Liver (tissue), 9 donors: ENCODE measurements around the gene EHMT1. TPM values are rescaled to one million over a fixed set of nuclear protein-coding genes. Genes with fewer than 3 reads are reported as not detected.

Source experiments
- DNase-seq: peaks from one replicate; pipeline ENCODE4 v3.0.0-alpha.2; 2017; ENCODE audit warnings: low spot score
- H3K27ac ChIP-seq, 2 donors: one replicate each; pipeline ENCODE4 v1.7.0; 2013; ENCODE audit warnings: inconsistent platforms in 2 of 2, low read length in 2 of 2, control low read depth in 1 of 2, low read depth in 1 of 2, mild to moderate bottlenecking in 1 of 2
- H3K27me3 ChIP-seq, 4 donors: one replicate each; pipeline versions ENCODE4 v1.6.1 to v1.7.0; 2013; ENCODE audit warnings: low read length in 3 of 4, inconsistent platforms in 1 of 4, mild to moderate bottlenecking in 1 of 4, moderate library complexity in 1 of 4; ENCODE audit not compliant: control insufficient read depth in 4 of 4, insufficient read depth in 4 of 4
- H3K36me3 ChIP-seq, 4 donors: one replicate each; pipeline versions ENCODE4 v1.6.1 to v1.7.0; 2013; ENCODE audit warnings: low read length in 3 of 4, mild to moderate bottlenecking in 3 of 4, low read depth in 1 of 4, moderate library complexity in 1 of 4; ENCODE audit not compliant: control insufficient read depth in 4 of 4, insufficient read depth in 3 of 4
- H3K4me1 ChIP-seq, 4 donors: one replicate each; pipeline versions ENCODE4 v1.6.1 to v1.7.0; 2013; ENCODE audit warnings: low read length in 3 of 4, mild to moderate bottlenecking in 3 of 4, moderate library complexity in 1 of 4; ENCODE audit not compliant: control insufficient read depth in 4 of 4, insufficient read depth in 4 of 4
- H3K4me3 ChIP-seq, 3 donors: one replicate each; pipeline versions ENCODE4 v1.6.1 to v1.7.0; 2013; ENCODE audit warnings: low read length in 3 of 3, control low read depth in 1 of 3, low read depth in 1 of 3, mild to moderate bottlenecking in 1 of 3
- H3K9ac ChIP-seq, 2 donors: one replicate each; pipeline ENCODE4 v1.7.0; 2013; ENCODE audit warnings: low read length in 2 of 2, mild to moderate bottlenecking in 2 of 2, moderate library complexity in 2 of 2, control low read depth in 1 of 2, low read depth in 1 of 2
- H3K9me3 ChIP-seq, 4 donors: one replicate each; pipeline versions ENCODE4 v1.6.1 to v1.7.0; 2013; ENCODE audit warnings: low read length in 3 of 4; ENCODE audit not compliant: control insufficient read depth in 4 of 4
- EGR1 ChIP-seq, 2 donors: IDR thresholded peaks; 2 replicates each; pipeline ENCODE4 v1.6.1; 2016 to 2018; ENCODE audit warnings: antibody characterized with exemption in 2 of 2, low read depth in 2 of 2
- FOXA2 ChIP-seq: IDR thresholded peaks from 2 replicates; pipeline ENCODE4 v1.6.1; 2016; ENCODE audit warnings: antibody characterized with exemption
- GABPA ChIP-seq, 2 donors: IDR thresholded peaks in 1 of 2; conservative IDR thresholded peaks in 1 of 2; 2 replicates each; pipeline ENCODE4 v1.6.1; 2016; ENCODE audit warnings: antibody characterized with exemption in 2 of 2, mild to moderate bottlenecking in 1 of 2, moderate library complexity in 1 of 2
- HNF4A ChIP-seq, 2 donors: conservative IDR thresholded peaks; 2 replicates each; pipeline ENCODE4 v1.6.1; 2016; ENCODE audit warnings: antibody characterized with exemption in 2 of 2, mild to moderate bottlenecking in 2 of 2
- HNF4G ChIP-seq: IDR thresholded peaks from 2 replicates; pipeline ENCODE4 v1.6.1; 2016; ENCODE audit warnings: antibody characterized with exemption
- RAD21 ChIP-seq, 2 donors: IDR thresholded peaks; 2 replicates each; pipeline ENCODE4 v1.6.1; 2016; ENCODE audit warnings: antibody characterized with exemption in 2 of 2, mild to moderate bottlenecking in 2 of 2
- RXRA ChIP-seq, 2 donors: IDR thresholded peaks; 2 replicates each; pipeline ENCODE4 v1.6.1; 2017 to 2018; ENCODE audit warnings: antibody characterized with exemption in 2 of 2, mild to moderate bottlenecking in 1 of 2
- TAF1 ChIP-seq: conservative IDR thresholded peaks from 2 replicates; pipeline ENCODE4 v1.6.1; 2016; ENCODE audit warnings: antibody characterized with exemption, mild to moderate bottlenecking
- YY1 ChIP-seq: IDR thresholded peaks from 2 replicates; pipeline ENCODE4 v1.6.1; 2016; ENCODE audit warnings: antibody characterized with exemption, mild to moderate bottlenecking
- ZBTB33 ChIP-seq: IDR thresholded peaks from 2 replicates; pipeline ENCODE4 v1.6.1; 2016; ENCODE audit warnings: antibody characterized with exemption
- WGBS: extraction: QIAGEN DNeasy Blood & Tissue Kit; methylation state at CpG from one replicate; pipeline ENCODE4 v1.1.7; 2013; 5-methylcytosine and 5-hydroxymethylcytosine counted together
- polyA plus RNA-seq, 2 donors: library from polyadenylated mRNA; stranded (reverse) in 1 of 2; unstranded in 1 of 2; fragments of 200-250 nt in 1 of 2; fragments of >200 nt in 1 of 2; fragmentation: Nextera tagmentation in 1 of 2; extraction: Ambion mirVana in 1 of 2; gene quantifications; one replicate each; pipeline versions ENCODE4 v1.2.1 to v1.2.3, GENCODE V29; 2013 to 2015
- total RNA-seq, 2 donors: library from RNA; depleted of rRNA; stranded (reverse); fragments of >200 nt; gene quantifications; one replicate each; pipeline ENCODE4 v1.2.3, GENCODE V29; 2014
- TF ChIP-seq, protein P1 (sequence below): IDR thresholded peaks from 2 replicates; pipeline ENCODE4 v1.6.1; 2016; ENCODE audit warnings: antibody characterized with exemption, mild to moderate bottlenecking
- donor health status: healthy.
- donor health status: healthy.
- donor health status: healthy.
- donor health status: healthy.
- donor health status: healthy.

EHMT1 gene
- total and polyA plus RNA-seq, 4 donors: 16.1 to 48.2 (median 27.3) TPM

DNA sequence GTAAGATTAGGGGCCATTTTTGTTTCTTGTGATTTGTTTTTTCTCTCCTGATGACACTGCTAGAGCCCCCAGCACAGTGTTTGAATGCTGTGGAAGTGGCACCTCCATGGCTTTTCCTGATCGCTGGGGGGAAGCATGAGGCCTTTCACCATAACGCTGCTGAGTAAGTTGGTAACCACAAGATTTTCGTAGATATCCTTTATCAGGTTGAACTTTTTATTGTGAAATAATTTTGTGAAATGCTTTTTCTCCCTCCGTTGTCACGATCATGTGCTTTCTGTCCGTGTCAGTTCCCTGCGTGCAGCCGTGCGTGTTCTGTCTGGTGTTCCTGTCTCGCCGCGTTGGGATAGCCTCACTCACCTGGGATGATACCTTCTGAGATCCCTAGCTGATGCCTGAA is 59.4 kb downstream of the EHMT1 start:
- no peak overlapping the region for H3K27ac ChIP-seq
- no peak for DNase-seq
- no peak overlapping the region for H3K9ac ChIP-seq
- TF ChIP-seq RAD21 (IDR thresholded peaks at IDR 0.05) (no peak), GABPA (IDR thresholded peaks at IDR 0.05 in 1 of 2, conservative IDR thresholded peaks at IDR 0.05 in 1 of 2) (no peak), YY1 (no peak), EGR1 (IDR thresholded peaks at IDR 0.05; ENCODE audit: low read depth in 2 of 2) (no peak)
- TF ChIP-seq, protein P1, sequence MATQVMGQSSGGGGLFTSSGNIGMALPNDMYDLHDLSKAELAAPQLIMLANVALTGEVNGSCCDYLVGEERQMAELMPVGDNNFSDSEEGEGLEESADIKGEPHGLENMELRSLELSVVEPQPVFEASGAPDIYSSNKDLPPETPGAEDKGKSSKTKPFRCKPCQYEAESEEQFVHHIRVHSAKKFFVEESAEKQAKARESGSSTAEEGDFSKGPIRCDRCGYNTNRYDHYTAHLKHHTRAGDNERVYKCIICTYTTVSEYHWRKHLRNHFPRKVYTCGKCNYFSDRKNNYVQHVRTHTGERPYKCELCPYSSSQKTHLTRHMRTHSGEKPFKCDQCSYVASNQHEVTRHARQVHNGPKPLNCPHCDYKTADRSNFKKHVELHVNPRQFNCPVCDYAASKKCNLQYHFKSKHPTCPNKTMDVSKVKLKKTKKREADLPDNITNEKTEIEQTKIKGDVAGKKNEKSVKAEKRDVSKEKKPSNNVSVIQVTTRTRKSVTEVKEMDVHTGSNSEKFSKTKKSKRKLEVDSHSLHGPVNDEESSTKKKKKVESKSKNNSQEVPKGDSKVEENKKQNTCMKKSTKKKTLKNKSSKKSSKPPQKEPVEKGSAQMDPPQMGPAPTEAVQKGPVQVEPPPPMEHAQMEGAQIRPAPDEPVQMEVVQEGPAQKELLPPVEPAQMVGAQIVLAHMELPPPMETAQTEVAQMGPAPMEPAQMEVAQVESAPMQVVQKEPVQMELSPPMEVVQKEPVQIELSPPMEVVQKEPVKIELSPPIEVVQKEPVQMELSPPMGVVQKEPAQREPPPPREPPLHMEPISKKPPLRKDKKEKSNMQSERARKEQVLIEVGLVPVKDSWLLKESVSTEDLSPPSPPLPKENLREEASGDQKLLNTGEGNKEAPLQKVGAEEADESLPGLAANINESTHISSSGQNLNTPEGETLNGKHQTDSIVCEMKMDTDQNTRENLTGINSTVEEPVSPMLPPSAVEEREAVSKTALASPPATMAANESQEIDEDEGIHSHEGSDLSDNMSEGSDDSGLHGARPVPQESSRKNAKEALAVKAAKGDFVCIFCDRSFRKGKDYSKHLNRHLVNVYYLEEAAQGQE: no peak
- H3K9me3 ChIP-seq: no peaks in the 10 kb centered on the region
- H3K4me1 ChIP-seq: peaks cover 0 to 16% (median 2%) of the 10 kb centered on the region in 4 donors
- peaks cover 0 to 3% (median 1%) of the 10 kb centered on the region in 4 donors for H3K36me3 ChIP-seq
- no peaks in the 10 kb centered on the region for H3K27me3 ChIP-seq
- H3K4me3 ChIP-seq: no peak overlapping the region
- WGBS: 91% methylated on average over 12 of the region's 12 CpGs

DNA sequence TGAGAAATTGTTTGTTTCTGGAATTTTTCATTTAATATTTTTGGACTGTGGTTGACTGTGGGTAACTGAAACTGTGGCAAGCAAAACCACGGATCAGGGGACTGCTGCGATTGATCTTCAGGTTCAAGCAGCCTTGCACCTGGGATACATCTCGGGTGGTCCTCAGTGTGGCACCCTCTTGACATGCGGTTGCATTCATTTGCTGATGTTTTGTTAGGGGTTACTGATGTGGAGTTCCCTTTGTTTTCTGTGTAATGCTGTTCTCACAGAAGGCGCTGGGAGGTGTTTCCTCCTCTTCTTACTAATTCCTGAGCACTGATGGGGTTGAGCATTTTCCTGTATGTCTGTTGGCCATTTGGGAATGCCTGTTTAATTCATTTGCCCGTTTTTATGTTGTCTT is 60.4 kb downstream of the EHMT1 start:
- Histone ChIP-seq H3K36me3 (peaks cover 0 to 3% (median 1%) of the 10 kb centered on the region in 4 donors), H3K27ac (no peak overlapping the region), H3K4me3 (no peak overlapping the region), H3K9me3 (no peaks in the 10 kb centered on the region), H3K27me3 (no peaks in the 10 kb centered on the region), H3K9ac (no peak overlapping the region), H3K4me1 (peaks cover 0 to 5% (median 0%) of the 10 kb centered on the region in 4 donors)
- DNase-seq: no peak
- WGBS: 81% methylated on average over 6 of the region's 6 CpGs
- no peak for TF ChIP-seq RXRA (IDR thresholded peaks at IDR 0.05)
- TF ChIP-seq TAF1: no peak
- TF ChIP-seq HNF4G: no peak
- TF ChIP-seq GABPA (IDR thresholded peaks at IDR 0.05 in 1 of 2, conservative IDR thresholded peaks at IDR 0.05 in 1 of 2): no peak
- TF ChIP-seq ZBTB33: no peak
- no peak for TF ChIP-seq EGR1 (IDR thresholded peaks at IDR 0.05; ENCODE audit: low read depth in 2 of 2)
- TF ChIP-seq, protein P1: no peak
- no peak for TF ChIP-seq FOXA2
- TF ChIP-seq HNF4A (conservative IDR thresholded peaks at IDR 0.05): no peak
